ENCODE measurements around the gene GATAD1.
"Not testable (repeated sequence)": the region's sequence is repeated elsewhere in the genome, so short reads cannot be mapped to it uniquely, and the experiment has no call there.

Gene GATAD1

DNA sequence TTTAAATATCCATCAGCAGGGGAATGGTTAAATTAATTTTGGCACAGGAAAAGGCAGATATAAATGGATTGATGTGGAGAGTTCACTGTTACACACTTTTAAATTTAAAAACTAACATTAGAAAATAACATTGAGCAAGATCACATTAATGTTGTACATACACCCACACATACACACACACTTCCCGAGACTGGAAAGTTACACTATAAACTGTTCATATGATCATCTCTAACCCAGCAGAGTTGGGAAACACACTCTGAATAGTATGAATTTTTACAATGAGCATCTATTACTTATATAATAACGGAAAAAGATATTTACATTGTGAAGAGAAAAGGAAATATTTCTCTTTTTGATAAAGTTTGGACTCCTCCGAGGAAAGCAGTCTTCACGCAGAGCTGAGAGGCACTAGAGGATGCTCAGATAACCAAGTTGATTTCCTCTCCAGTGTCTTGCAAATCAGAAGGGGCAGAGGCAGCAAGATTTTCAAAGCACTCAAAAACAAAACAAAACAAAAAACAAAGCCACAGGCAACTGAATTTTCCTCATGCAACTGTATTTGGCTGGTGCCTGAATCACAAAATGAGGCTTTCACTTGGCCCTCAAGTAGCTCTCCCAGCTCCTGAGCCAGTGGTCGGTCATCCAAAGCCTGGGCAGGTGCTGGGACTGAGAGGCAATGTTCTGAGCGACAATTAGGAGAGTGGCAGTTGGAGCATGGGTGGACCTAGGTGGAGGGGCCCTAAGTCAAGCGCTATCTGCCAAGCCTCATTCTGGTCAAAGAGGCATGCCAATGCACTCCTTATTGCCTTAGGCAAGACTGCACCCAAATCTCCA lies 10.5 kb upstream of the GATAD1 start:
- no peak overlapping the region for H3K4me3 ChIP-seq (ENCODE audit: low read depth, low read length)

GRCh38 chr7:92437956-92438491 lies 9.3 kb upstream of the GATAD1 start:
- no peak overlapping the region for H3K4me3 ChIP-seq (ENCODE audit: low read depth, low read length)

DNA sequence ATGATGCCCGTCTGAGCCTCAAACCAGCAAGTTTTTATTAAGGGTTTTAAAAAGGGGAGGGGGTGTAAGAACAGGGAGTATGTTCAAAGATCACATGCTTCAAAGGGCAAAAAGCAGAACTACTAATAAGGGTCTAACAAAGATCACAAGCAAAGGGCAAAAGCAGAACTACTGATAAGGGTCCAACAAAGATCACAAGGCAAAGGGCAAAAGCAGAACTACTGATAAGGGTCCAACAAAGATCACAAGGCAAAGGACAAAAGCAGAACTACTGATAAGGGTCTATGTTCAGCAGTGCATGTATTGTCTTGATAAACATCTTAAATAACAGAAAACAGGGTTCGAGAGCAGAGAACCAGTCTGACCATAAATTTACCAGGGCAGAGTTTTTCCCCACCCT lies 4.6 kb upstream of the GATAD1 start:
- not testable (repeated sequence) for H3K4me3 ChIP-seq (ENCODE audit: low read depth, low read length)

DNA sequence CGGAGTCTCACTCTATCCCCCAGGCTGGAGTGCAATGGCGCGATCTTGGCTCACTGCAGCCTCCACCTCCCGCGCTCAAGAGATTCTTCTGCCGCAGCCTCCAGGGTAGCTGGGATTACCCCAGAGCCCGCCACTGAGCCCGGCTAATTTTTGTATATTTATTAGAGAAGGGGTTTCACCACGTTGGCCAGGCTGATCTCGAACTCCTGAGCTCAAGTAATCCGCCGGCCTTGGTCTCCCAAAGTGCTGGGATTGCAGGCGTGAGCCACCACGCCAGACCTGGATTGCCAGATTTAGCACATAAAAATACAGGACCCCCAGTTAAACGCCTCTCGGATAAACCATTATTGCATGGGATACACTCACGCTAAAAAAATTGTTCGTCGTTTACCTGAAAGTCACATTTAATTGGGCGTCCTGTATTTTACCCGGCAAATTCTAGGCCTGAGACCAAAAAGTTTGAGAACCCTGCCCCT lies 375 bp upstream of the GATAD1 start:
- H3K4me3 ChIP-seq (ENCODE audit: low read depth, low read length), result no peak overlapping the region

DNA sequence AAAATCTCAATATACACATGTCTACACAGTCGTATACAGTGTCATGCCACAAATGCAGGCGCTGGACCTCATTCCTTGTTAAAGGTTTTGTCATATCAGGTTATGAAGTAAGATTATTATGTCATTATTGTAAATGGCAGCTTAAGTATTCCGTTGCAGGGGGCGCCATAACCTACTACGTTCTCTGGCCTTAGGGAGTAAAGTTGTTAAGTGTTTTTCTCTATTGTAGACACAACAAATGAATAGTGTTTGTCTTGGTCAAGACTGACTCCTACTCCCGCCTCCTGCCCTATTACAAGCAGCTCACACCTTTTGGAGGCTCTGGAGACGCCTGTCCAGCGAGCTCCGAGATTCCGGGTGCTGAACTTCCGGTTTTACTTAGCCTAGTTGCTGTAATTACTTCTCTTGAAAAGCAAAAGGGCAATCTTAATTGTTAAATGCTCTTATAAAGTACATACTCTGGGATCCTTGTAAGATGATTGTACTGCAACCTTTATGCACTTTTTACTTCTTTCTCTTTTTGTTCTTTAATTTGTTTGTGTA lies 994 bp downstream of the GATAD1 start:
- peak overlapping the region; percentile 77 for H3K4me3 ChIP-seq (ENCODE audit: low read depth, low read length)

GRCh38 chr7:92451645-92452044 lies 4.4 kb downstream of the GATAD1 start:
- no peak overlapping the region for H3K4me3 ChIP-seq (ENCODE audit: low read depth, low read length)

DNA sequence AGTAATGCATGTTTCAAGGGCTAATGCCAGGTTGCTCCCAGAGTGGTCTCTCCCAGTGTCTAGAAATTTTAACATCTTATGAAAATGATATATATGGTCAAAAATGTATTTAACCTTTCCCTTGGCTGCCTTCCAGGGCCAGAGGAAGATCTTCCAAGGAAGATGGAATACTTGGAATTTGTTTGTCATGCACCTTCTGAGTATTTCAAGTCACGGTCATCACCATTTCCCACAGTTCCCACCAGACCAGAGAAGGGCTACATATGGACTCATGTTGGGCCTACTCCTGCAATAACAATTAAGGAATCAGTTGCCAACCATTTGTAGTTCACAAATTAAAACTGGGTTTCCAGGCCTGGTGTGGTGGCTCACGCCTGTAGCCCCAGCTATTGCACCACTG lies 9.0 kb downstream of the GATAD1 start:
- no peak overlapping the region for H3K4me3 ChIP-seq (ENCODE audit: low read depth, low read length)

- H3K4me3 ChIP-seq (ENCODE audit: low read depth, low read length), result no peak overlapping the region
Observed at GRCh38 chr7:92460109-92460508, 12.8 kb downstream of the GATAD1 start.

DNA sequence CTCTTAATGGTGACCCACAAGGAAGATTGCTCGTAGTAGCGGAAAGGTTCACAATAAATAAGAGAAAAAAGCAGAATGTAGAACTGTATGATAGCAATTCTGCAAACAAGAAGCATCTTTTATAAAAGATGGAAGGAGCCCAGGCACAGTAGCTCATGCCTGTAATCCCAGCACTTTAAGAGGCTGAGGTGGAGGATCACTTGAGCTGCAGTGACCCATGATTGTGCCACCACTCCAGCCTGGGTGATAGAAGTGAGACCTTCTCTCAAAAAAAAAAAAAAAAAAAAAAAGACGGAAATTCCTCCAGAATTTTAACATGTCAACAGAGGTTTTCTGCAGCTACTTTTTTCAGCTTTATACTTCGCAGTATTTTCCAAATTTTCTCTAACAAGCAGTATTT lies 13.2 kb downstream of the GATAD1 start:
- H3K4me3 ChIP-seq (ENCODE audit: low read depth, low read length), result no peak overlapping the region

DNA sequence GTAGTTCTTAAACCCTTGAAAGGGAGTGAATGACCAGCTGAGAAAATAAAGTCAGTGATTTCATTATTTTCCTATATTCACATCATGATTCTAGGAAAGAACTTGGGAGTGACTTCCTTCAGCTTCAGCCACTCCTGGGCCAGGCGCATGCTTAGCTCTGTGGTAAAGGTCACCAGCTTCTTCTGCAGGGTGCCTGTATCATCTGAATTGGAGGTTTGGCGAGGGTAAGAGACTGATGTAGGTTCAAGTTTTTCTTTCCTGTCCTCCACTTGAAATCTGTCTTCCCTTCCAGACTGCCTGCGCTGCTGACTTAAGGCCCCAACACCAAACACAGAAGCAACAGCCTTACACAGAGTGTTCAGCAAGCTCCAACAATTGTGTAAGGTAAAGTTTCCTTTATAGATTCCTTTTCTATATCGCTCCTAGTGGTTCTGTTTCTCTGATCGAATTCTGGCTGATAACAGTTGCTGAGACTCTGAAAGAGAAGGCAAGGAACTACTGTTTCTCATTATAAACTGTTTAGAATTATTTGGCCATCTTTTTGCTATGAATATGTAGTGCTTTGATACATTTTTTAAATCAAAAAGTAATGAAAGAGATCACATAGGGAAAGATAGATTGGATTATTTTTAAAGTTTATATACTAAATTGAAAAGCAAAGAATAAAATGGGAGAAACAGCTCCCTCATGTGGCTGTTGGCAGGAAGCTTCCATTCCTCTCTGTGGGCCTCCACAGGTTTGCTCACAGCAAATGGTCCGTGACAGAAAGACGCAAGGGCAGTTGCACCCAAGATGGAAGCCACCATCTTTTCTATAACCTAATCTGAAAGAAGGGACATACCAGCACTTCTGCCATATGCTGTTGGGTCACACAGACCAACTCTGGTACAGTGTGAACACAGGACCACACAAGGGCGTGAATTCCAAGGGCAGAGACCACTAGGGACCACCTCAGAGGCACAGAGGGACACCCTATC lies 14.0 kb downstream of the GATAD1 start:
- no peak overlapping the region for H3K4me3 ChIP-seq (ENCODE audit: low read depth, low read length)

- no peak overlapping the region for H3K4me3 ChIP-seq (ENCODE audit: low read depth, low read length)
Observed at GRCh38 chr7:92462560-92462959, 15.3 kb downstream of the GATAD1 start.

- H3K4me3 ChIP-seq (ENCODE audit: low read depth, low read length), result no peak overlapping the region
Observed at GRCh38 chr7:92464515-92464914, 17.2 kb downstream of the GATAD1 start.

GRCh38 chr7:92466682-92467081 lies 19.4 kb downstream of the GATAD1 start:
- H3K4me3 ChIP-seq (ENCODE audit: low read depth, low read length), result no peak overlapping the region

GRCh38 chr7:92468589-92468988 lies 21.3 kb downstream of the GATAD1 start:
- not testable (repeated sequence) for H3K4me3 ChIP-seq (ENCODE audit: low read depth, low read length)

DNA sequence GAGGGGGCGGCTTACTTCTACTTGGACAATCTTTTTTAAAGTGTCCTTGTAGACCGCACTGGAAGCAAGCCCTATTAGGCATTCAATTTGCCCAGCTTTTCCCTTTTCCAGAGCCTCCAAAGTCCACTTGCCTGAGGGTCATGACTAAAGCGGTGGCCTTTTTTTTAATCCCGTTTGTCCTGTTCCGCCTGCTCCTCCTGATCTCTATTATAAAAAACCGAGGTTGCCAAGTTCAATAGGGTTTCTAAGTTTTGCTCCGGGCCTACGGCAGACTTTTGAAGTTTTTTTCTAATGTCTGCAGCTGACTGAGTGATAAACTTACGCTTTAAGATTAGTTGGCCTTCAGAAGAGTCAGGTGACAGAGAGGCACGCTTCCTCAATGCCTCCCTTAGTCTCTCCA lies 26.7 kb downstream of the GATAD1 start:
- H3K4me3 ChIP-seq (ENCODE audit: low read depth, low read length), result not testable (repeated sequence)

DNA sequence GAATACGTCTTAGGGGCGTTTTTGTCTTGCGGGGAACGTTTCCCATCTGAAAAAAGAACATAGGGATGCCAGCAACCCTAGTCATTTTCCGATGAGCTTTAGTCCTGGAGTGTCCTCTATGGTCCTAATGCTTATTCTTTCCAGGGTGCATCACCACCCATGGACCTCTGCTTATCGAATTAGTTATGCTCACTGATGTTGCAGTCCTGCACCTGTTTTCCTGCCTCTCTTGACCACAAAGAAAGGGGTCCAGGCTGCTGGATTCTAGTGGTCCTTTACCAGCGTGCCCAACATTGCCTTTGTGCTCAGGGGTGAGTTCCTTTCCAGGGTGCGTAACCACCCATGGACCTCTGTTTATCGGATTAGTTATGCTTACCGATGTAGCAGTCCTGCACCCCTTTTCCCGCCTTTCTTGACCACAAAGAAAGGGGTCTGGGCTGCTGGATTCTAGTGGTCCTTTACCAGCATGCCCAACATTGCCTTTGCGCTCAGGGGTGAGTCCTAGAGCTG lies 28.0 kb downstream of the GATAD1 start:
- H3K4me3 ChIP-seq (ENCODE audit: low read depth, low read length), result not testable (repeated sequence)

DNA sequence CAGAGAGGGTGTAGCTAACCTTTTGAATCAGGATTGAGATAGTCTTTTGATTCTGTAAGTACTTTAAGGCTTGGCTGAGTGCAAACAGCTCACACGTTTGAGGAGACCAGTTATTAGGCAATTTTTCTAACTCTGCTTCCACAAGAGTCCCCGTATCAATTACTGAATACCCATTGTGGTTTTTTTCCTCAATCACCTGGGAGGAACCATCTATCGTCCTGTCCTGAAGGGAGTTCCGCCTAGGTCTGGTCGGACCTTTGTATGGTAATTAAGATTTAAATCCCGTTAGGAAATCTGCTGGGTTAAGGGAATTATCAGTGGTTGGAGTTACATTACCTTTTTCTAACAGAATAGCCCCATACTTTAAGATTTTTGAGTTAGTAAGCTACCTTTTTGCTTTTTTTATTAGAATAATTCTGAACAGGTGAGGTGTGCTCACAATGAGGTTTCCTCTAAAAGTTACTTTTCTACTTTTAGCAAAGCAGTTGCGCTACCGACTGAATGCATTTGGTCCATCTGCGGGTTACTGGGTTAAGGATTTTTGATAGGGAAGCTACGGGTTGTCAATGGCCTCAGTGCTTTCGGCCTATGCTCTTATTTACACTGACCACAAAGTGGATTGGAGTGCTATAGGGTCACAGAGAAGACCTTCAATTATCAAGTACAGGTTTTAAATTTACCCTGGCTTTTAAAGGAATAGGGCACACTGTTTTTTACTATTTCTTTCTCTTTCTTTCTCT lies 28.7 kb downstream of the GATAD1 start:
- not testable (repeated sequence) for H3K4me3 ChIP-seq (ENCODE audit: low read depth, low read length)

DNA sequence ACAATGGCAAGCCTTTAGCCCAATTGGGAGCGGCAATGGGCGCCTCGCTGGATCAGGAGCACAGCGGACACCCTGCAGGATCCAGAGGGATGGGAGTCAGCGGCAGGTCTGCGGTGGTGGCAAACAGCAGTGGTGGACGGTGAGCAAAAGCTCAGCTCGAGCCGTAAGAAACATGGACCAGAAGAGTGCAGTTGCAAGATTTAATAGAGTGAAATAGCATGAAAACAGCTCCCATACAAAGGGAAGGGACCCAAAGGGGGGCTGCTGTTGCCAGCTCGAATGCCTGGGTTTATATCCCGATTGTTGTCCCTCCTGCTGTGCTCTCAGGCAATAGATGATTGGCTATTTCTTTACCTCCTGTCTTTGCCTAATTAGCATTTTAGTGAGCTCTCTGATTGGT lies 30.4 kb downstream of the GATAD1 start, which contains the start of gene ERVW-1:
Gene ERVW-1, minus strand, starts transcription at position 266 of the 400 bp plus-strand sequence. CDS start 7,565 bp downstream, outside the sequence.
- H3K4me3 ChIP-seq (ENCODE audit: low read depth, low read length), result not testable (repeated sequence)

DNA sequence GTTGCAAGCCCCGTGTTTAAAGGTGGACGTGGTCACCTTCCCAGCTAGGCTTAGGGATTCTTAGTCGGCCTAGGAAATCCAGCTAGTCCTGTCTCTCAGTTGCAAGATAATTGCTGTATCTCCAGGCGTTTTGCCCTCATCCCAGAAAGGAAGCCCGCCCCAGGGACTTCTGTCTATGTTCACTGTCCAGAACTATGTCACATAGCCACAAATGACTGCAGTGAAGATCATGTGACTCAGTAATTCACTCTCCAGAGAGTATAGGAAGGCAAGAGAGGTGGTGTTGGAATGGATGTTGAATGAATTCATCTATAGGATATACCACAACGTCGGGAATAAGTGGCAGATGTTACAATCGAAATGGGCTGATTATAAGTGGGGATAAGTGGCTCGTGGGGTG lies 30.8 kb downstream of the GATAD1 start:
- H3K4me3 ChIP-seq (ENCODE audit: low read depth, low read length), result no peak overlapping the region

DNA sequence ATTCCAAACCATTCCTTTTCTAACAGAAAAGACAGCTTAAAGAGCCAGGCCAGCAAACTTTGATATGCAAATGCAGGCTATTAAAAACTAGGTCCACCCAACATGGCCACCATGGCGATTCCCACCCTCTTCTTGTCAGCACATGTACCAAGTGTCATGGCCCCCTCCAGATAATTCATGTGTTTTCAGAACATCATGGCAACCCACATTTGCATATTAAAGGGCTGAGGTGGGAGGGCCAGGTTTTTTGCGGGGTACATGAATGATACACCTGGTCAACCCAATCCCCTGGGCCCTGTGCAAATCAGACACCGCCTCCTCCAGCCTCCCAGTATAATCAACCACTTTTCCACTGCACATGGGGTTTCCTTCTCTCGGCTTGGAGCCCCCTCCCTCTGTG lies 31.4 kb downstream of the GATAD1 start:
- no peak overlapping the region for H3K4me3 ChIP-seq (ENCODE audit: low read depth, low read length)

All from iPS-11a (cell line).